Stomach (tissue), 4 donors: ENCODE data around the gene PLEKHG4B.

Source experiments
- POLR2A ChIP-seq, 4 donors: fragments of 450-650 bp; IDR thresholded peaks; one replicate each; pipeline ENCODE4 v1.6.1; 2016; ENCODE audit warnings: antibody characterized with exemption in 4 of 4, control low read depth in 2 of 4, mild to moderate bottlenecking in 1 of 4, moderate library complexity in 1 of 4
- POLR2AphosphoS5 ChIP-seq, 3 donors: sonication (generic); formaldehyde crosslinking; IDR thresholded peaks; one replicate each; pipeline ENCODE4 v1.6.1; 2016; ENCODE audit warnings: antibody characterized with exemption in 3 of 3
- TF ChIP-seq, protein P1 (sequence below), 7 experiments: fragments of 450-650 bp in 4 of 7; fragments of 200-600 bp in 3 of 7; sonication (generic) in 3 of 7; IDR thresholded peaks; one replicate each; pipeline ENCODE4 v1.5.1; 2016 to 2019; ENCODE audit warnings: antibody characterized with exemption in 7 of 7, control low read depth in 2 of 7, mild to moderate bottlenecking in 1 of 7

DNA sequence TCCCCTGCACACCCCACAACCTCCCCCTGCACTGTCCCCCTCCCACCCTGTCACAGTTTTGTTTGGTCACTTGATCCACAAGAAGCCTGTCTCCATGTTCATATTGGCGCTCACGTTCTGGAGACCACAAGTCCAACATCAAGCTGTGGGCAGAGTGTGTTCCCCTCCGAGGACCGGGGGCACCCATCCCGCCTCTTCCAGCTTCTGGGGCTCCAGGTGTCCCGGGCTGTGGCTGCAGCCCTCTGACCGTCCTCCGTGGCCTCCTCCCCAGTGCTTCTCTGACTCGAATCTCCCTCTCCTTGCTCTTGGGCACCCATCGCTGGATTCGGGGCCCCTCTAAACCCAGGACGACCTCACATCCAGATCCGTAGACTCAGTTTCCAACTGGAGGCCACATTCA is 49.2 kb downstream of the PLEKHG4B start:
- TF ChIP-seq, protein P1, sequence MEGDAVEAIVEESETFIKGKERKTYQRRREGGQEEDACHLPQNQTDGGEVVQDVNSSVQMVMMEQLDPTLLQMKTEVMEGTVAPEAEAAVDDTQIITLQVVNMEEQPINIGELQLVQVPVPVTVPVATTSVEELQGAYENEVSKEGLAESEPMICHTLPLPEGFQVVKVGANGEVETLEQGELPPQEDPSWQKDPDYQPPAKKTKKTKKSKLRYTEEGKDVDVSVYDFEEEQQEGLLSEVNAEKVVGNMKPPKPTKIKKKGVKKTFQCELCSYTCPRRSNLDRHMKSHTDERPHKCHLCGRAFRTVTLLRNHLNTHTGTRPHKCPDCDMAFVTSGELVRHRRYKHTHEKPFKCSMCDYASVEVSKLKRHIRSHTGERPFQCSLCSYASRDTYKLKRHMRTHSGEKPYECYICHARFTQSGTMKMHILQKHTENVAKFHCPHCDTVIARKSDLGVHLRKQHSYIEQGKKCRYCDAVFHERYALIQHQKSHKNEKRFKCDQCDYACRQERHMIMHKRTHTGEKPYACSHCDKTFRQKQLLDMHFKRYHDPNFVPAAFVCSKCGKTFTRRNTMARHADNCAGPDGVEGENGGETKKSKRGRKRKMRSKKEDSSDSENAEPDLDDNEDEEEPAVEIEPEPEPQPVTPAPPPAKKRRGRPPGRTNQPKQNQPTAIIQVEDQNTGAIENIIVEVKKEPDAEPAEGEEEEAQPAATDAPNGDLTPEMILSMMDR (IDR thresholded peaks at IDR 0.05), result no peak
- TF ChIP-seq POLR2AphosphoS5 (IDR thresholded peaks at IDR 0.05), result no peak
- TF ChIP-seq POLR2A (IDR thresholded peaks at IDR 0.05), result no peak
